RPMI8226 (cell line): Measurements from ENCODE around the gene PCGF2.
A peak's percentile ranks its signal among the peaks of the same experiment; 100 is the strongest.

Experiments
- DNase-seq: peaks from one replicate; pipeline ENCODE4 v3.0.0-alpha.2; 2015

The PCGF2 gene

DNA sequence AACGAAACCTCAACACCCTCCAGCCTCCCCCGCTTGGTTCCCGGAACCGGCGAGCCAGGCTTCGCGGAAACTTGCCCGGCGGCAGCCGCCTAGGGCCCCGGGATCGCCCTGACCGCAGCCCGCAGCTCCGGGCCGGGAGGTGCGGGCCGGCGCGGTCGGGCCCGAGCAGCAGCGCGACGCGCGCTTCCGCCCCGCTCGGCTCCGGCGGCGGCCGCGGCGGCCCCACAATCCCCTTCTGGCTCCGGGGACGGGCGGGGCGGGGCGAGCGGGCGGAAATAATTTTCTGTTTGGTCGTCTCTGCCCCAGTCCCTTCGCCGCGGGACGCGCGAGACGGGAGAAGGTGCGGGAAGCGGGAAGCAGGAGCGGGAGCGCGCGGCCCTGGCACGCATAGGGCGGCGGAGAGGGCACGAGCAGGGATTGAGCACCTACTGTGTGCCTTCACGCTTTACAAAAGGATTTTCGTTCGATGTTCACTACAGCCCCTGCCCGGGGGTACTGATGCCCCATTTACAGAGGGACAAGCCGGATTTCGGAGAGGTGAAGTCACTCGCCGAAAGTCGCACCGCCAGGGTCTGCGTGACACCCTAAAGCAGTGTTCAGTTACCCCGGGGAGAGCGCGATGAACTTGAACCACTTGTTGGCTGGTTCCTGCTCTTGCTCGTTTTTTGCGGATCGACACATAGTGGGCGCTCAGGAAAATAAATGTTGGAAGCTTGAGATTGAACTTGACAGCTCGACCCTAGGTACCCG, 45.8 kb downstream of the PCGF2 start:
- DNase-seq = peak; percentile 82

DNA sequence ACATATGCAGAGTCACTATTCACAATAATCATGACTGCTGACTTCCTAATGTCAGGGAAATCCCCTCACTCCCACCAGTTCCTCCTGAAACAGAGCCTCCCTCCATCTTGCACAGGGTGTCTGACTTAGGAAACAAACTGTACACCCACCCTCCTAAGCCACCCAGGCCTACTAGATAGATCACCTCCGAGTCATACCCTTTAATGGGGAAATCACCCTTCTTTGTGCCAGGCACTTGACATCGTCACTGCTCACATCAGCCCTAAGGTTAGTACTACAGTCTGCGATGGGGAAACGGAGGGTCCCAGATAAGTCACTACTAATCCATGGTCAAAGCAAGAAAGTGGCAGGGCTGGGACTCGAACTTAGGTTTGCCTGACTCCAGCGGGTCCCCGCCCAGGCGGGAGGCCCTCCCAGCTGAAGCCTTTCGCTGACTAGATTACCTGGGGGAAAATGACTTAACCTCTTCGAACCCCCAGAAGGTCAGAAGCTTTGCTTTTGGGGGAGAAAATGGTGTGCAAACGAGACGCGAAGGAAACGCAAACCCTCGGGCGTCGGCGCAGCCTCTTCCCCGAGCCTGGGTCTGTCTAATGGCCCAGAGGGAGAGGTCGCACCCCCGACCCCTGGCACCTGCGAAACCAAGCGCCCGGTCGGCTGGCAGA, 46.5 kb downstream of the PCGF2 start:
- DNase-seq = peak; percentile 76

DNA sequence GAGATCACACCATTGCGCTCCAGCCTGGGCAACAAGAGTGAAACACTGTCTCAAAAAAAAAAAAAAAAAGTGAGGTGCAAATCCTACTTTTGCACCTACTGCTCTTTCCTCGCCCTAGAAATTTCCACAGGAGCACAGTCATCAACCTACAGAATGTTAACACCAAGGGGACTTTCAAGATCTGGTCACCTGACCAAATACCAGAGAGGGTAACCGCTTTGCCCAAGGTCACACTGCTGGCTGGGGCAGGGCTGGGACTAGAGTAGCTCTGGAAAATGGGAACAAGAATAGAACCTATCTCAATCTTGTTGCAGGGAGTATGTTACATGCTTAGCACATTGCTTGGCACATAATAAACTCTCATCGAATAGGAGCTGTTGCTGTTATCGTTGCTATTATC, 49.4 kb downstream of the PCGF2 start:
- DNase-seq = no peak

- peak; percentile 72 for DNase-seq
These were observed 50.9 kb downstream of the PCGF2 start for GRCh38 chr17:38697061-38697820.

DNA sequence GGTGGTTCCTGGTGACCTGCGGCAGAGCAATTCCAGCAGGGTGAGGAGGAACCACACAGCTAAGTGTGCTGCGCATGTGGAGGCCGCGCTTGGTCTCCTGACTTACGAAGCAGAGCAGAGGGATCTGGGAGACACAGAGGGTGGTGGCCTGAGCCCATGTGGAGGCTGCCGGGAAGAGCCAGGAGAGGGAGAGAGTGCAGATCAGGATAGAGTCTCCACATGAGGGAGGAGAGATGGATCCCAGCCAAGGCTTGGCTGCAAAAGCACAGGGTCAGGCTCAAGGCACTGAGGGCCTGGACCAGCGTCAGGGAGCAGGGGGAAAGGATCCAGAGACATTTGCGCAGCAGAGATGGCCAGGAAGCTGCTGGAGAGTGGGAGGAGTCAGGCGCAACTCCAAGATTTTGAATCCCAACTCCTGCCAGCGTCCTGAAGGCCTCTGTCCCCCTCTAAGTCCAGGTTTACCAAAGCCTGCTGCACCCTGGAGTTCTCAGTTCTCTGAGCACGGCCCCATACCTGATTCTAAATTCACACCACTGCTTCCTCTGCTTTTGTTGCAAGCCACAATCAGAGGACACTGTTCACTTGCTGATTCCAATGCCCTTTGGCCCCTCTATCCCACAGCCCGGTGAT, 54.3 kb downstream of the PCGF2 start:
- no peak for DNase-seq

- DNase-seq = no peak
These were observed 57.0 kb downstream of the PCGF2 start for GRCh38 chr17:38691154-38691553.

DNA sequence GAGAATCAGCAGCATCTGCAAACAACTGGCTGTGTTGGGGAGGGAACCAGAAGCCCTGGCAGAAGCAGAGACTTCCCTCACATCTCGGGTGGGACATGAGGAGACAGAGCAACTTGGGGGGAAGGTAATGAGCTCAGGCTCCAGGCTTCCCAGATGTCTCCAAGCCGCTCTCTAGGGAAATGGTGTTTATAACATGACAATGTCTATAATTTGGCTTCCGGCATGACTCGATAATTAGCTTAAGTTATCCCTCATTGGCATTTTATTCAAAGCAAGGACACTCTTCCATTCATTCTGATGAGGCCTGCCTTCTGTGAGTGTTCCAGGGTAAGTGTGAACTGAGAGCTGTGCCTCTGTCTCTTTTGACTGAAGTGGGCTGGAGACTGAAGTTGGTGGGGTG, 57.8 kb downstream of the PCGF2 start:
- no peak for DNase-seq

- no peak for DNase-seq
These were observed 60.9 kb downstream of the PCGF2 start for GRCh38 chr17:38687286-38687685.

DNA sequence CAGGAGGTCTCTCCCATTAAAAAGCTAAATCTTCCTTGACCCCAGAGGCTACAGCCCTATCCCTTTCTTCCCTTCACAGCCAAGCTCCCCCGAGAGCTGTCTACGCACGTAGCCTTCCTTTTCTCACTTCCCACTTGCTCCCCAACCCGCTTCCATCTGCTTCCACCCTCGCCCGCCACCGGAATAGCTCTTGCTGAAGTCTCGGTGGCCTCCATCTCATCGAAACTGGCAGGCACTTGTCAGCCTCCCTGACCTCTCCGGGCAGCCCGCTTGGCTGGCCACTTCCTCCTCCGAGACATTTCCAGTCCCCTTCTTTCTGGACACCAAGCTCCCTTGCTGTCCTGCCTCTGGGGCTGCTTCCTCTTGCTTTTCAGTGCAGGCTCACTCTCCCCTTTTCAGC, 62.6 kb downstream of the PCGF2 start:
- DNase-seq = no peak
